Left colon (tissue), 2 donors: Measurements from ENCODE around the gene ATE1. TPM values are rescaled to one million over a fixed set of nuclear protein-coding genes. Genes with fewer than 3 reads are reported as not detected.
"Not testable (repeated sequence)": the region's sequence is repeated elsewhere in the genome, so short reads cannot be mapped to it uniquely, and the experiment has no call there.

Experiments
- ATAC-seq: fragments of 200-7000 bp; cut with Tn5 transposase; one replicate; pipeline ENCODE4 v1.9.1; 2020; ENCODE audit warnings: mild to moderate bottlenecking, moderate library complexity
- DNase-seq, 2 donors: peaks; one replicate each; pipeline ENCODE4 v3.0.0-alpha.2; 2020
- intact Hi-C, 2 donors: fragments of 100-400 bp; cut with DNase I in 1 of 2; cut with micrococcal nuclease in 1 of 2; formaldehyde crosslinking; loops; one replicate each; pipeline versions ENCODE4 v1.11.2 to v1.14.0; 2022; cut with DNase I, micrococcal nuclease
- total RNA-seq, 2 donors: library from RNA; stranded (reverse); fragmentation: NEBNext Ultra II Directional; extraction: Animal tissue kit (Norgen Biotek cat#: 25700); gene quantifications; one replicate each; pipeline ENCODE4 v1.2.1, GENCODE V29; 2021
- donor health status: DM: no; HTN: no; CAD: no.
- donor health status: DM: yes; HTN: yes; CAD: no.

ATE1 gene
- total RNA-seq, 2 donors from 2014 or later = 44.8 to 50.7 TPM

- ATAC-seq (no peak), DNase-seq (no peak)
- intact Hi-C loops = no loop called here
Observed at GRCh38 chr10:121722665-121723064, 205.2 kb downstream of the ATE1 start.

DNA sequence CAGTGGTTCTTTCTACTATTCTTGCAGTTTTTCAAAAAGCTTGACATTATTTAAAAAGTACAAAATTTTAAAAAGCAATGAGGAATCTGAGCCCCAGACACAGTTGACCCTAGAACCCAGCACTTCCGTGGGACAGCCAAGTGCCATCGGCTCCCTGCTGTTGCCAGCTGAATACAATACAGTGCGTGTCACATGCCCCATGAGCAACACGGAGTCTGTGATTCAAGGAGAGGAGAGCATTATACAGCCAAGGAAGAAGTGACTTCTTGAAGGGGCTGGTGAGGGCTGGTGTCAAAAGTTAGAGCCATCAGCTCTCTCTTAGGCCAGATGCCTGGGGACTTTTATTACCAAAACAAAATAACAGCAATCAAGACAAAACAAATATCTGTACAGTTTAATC, 206.6 kb downstream of the ATE1 start:
- ATAC-seq (no peak), DNase-seq (no peak)
- intact Hi-C loops = no loop called here

GRCh38 chr10:121715969-121716368, 211.9 kb downstream of the ATE1 start:
- ATAC-seq (no peak), DNase-seq (no peak)
- intact Hi-C loops = no loop called here

DNA sequence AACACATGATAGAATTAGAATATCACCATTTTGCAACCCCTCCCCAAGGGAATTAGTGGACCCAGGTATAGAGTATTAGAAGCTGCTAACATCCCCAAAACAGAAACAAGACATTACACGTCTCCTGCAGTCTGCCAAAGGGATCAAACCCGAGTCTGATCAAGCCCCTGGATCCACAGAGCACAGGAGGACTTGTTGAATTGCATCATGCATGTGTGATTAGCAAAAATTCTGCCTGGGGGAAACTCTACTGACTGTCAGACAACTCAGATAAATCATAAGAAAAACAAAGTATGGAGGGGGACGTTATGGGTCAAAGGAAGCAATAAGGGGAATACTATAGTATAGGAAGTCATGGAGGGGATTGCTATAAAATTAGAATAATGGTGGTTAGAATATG, 212.8 kb downstream of the ATE1 start:
- no peak for DNase-seq
- intact Hi-C loops = no loop called here
- ATAC-seq = no peak

- intact Hi-C loops = no loop called here
- DNase-seq (no peak), ATAC-seq (no peak)
Observed at GRCh38 chr10:121713486-121713885, 214.3 kb downstream of the ATE1 start.

DNA sequence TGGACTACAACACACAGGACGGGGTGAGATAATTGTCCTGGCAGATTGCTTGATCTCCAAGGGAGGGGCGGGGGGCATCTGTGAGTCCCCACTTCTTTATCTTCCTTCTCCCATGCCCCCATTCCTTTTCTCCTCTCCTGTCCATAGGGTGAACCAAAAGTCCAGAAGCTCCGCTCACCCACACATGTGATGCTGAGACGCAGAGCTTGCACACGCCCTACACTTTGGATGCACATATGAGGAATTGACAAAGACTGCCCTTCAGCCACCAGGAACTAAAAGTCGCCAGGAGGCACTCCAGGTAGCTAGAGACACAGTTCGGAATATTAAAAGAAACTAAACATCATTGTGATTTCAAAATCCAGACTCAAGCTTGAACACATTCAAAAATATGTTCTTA, 216.9 kb downstream of the ATE1 start:
- intact Hi-C loops = no loop called here
- ATAC-seq (no peak), DNase-seq (no peak)

DNA sequence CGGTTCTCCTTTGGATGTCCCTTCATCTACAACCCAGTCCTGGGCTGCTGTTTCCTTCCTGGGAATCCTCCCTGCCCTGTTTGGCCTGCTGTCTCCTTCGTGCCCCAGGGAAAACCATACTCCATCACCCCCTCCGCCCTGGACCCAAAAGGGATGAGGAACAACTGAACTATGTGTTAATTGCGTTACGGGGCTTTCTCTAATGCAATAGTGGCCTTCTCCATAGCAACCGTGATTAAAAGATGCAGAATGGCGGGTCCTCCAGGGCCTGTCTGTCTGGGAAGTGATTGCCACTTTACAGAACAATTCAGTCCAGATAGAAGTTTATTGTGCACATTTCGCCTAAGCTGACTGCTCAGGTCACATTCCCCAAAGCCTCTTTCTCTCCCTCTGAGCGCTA, 217.6 kb downstream of the ATE1 start:
- no peak for ATAC-seq
- no peak for DNase-seq
- intact Hi-C loops = no loop called here

DNA sequence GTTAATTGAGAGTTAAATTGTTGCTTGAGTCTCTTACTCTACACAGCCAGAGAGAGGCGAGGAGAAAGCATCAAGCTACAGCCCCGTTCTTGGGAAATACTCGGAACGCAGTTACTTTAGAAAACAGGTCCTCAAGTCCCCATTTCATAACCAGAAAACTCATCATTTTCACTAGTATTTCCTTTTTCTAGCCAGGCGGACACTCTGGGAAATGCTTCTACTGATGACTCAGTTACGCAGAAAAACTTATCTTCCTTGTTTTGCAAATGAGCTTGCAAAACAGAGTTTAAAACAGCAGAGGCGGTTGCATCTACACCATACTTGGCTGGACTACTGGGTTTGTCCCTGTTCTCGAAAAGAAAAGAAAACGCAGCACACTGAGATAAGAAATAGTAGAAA, 218.2 kb downstream of the ATE1 start:
- DNase-seq = no peak
- intact Hi-C loops = no loop called here
- no peak for ATAC-seq

GRCh38 chr10:121708728-121709674, 218.8 kb downstream of the ATE1 start:
- intact Hi-C loops = no loop called here
- ATAC-seq (no peak), DNase-seq (no peak)

GRCh38 chr10:121702351-121703320, 225.2 kb downstream of the ATE1 start:
- intact Hi-C loops = no loop called here
- ATAC-seq (no peak), DNase-seq (no peak)

- intact Hi-C loops = no loop called here
- ATAC-seq (no peak), DNase-seq (no peak)
Observed at GRCh38 chr10:121700416-121700815, 227.4 kb downstream of the ATE1 start.

- intact Hi-C loops, ATAC-seq, DNase-seq: not testable (repeated sequence)
Observed at GRCh38 chr10:121699703-121700102, 228.1 kb downstream of the ATE1 start.

DNA sequence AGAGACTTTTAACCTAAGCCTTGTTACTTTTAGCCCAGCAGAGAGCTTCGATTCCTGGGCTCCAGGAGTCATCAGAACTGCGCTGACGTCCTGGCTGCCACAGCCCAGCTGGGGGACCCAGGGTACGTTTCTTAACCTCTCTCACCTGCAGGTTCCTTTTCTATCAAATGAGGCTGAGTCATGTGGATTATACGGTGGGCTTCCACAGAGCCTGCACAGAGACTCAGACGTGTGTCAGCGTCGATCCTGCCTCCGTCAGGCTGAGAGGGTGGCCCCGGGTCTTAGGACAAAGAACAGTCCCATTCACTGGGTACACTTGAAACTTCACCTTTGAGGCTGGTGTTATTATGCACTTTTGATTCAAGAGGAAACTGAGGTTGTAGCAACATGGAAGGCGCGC, 228.9 kb downstream of the ATE1 start:
- no peak for ATAC-seq
- intact Hi-C loops = no loop called here

DNA sequence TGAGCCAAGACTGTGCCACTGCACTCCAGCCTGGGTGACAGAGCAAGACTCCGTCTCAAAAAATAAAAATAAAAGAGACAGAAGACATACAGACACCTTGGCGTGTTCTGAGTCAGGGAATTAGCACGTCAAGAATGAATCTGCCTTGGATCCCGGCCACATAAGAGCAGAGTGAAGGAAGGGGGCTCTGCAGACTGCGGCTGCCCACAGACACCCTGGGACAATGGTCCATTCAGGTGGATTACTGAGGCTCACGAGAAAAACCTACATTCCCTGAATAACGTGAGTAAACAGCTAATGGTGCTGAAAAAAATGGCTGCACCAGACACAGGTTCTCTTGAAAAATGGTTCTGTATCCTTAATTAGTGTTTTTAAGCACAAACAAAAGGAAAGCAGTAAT, 229.5 kb downstream of the ATE1 start:
- no peak for ATAC-seq
- intact Hi-C loops = no loop called here
- DNase-seq = no peak

More for the DNA sequence above, 228.9 kb downstream of the ATE1 start:
- no peak for DNase-seq

DNA sequence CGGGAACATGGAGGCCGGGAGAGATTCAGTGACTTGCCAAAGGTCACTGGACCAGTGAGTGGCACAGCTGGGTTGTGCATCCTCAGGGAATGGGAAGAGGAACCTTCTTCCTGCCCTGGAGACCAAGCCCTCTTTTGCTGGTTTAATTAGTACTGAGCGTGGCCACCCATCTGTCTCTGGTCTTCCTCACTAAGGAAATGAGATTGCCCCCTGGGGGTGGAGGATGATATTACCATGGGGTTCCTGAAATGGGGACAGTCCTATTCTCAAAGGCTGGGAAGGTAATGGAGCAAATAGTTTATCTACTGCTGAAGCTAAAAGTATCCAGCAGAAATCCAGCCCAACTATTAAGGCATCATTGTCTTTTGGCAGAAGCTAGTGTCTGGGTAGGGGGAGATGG, 231.0 kb downstream of the ATE1 start:
- intact Hi-C loops = no loop called here
- ATAC-seq = no peak
- DNase-seq = peak in 1 of 2 donors; percentile 47

GRCh38 chr10:121695731-121696464, 231.9 kb downstream of the ATE1 start:
- DNase-seq (no peak), ATAC-seq (no peak)
- intact Hi-C loops = no loop called here

DNA sequence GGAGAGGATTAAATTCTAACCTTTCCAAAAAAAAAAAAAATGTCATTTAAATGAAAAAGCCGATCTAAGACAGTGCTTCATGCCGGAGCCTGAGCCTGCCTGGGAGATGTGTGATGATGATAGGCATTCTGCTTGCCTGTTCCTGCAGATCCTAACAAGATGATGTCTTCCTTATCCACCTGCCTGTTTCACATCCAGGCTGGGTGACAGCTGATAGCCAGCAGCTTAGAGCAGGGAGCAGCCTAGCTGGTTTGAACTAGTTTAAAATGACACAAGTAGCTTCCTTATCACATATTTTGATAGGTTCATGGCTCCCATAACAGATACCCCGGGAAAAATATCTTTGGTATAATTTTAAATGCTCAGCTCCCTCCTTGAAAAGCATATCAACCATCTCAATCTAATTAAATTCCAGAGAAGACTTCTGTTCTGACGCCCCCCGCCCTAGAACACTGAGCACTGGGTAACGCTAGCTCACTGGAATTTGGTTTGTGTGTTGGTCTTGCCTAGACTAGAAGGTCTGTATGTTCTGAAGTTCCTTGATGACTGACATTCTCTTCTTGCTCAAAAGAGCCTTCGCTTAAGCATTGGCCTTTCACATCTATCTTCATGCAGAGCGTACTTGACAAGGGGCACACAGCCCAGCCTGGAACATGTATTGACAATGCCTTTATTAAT, 232.7 kb downstream of the ATE1 start:
- intact Hi-C loops = no loop called here
- DNase-seq (no peak), ATAC-seq (no peak)

- intact Hi-C loops = no loop called here
- no peak for ATAC-seq
- no peak for DNase-seq
Observed at GRCh38 chr10:121694327-121694965, 233.4 kb downstream of the ATE1 start.
